ENCODE results near the gene KRTAP3-1. TPM values are rescaled to one million over a fixed set of nuclear protein-coding genes. Genes with fewer than 3 reads are reported as not detected.
A peak's percentile ranks its signal among the peaks of the same experiment; 100 is the strongest.
"Not testable (repeated sequence)": the region's sequence is repeated elsewhere in the genome, so short reads cannot be mapped to it uniquely, and the experiment has no call there.

Gene KRTAP3-1
- 1.7 TPM in 1 of 2 replicates, not detected in the other for total RNA-seq (ENCODE audit: low replicate concordance)
- long read RNA-seq, result 0 reads

DNA sequence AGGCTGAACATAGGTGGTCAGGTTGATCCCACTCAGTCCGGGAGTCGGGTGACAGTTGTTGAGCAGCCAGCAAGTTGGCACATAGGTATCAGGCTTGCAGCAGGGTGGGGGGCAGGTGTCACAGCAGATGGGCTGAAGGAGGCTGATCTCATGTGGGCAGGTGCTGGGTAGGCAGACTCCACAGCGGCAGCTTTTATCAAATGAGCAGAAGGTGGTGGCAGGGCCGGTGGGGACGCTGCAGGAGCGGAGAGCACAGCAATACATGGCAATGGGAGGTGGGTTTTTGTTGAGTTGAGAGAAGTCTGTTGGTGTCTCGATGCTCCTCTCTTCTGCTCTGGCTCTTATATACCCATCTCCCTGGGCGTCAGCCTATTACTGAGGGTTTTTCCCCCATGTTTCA, at the start of gene KRTAP3-1:
KRTAP3-1 (minus strand) TSS at position 318 of the 400 bp plus-strand sequence; CDS start at position 264, 54 bp downstream.
- no peak within 1 kb of the TSS for H3K4me3 Mint-ChIP-seq
- TF ChIP-seq CTCF (conservative IDR thresholded peaks at IDR 0.05), result no peak
- H3K9me3 Mint-ChIP-seq, result no peaks in the 10 kb centered on the region
- no peak for DNase-seq (ENCODE audit: extremely low spot score, unreplicated experiment)
- no peaks in the 10 kb centered on the region for H3K36me3 Mint-ChIP-seq
- peak within 1 kb of the TSS; percentile 38 for H3K27ac Mint-ChIP-seq
- H3K4me1 Mint-ChIP-seq (ENCODE audit: unreplicated experiment), result peaks cover 21% of the 10 kb centered on the region
- no peaks in the 10 kb centered on the region for H3K27me3 Mint-ChIP-seq

DNA sequence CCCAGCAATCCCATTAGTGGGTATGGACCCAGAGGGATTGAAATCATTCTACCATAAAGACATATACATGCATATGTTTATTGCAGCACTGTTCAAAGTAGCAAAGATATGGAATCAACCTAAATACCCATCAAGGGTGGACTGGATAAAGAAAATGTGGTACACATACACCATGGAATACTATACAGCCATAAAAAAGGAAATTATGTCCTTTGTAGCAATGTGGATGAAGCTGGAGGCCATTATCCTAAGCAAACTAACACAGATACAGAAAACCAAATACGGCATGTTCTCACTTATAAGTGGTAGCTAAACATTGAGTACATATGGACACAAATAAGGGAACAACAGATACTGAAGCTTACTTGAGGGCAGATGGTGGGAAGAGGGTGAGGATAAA, 48.6 kb upstream of the KRTAP3-1 start:
- no peak overlapping the region for H3K27ac Mint-ChIP-seq
- peaks cover 18% of the 10 kb centered on the region for H3K4me1 Mint-ChIP-seq (ENCODE audit: unreplicated experiment)
- TF ChIP-seq CTCF (conservative IDR thresholded peaks at IDR 0.05), result no peak
- no peaks in the 10 kb centered on the region for H3K36me3 Mint-ChIP-seq
- H3K27me3 Mint-ChIP-seq, result no peaks in the 10 kb centered on the region
- DNase-seq (ENCODE audit: extremely low spot score, unreplicated experiment), result no peak
- peaks cover 10% of the 10 kb centered on the region for H3K9me3 Mint-ChIP-seq
- no peak overlapping the region for H3K4me3 Mint-ChIP-seq

- not testable (repeated sequence) for H3K27me3 Mint-ChIP-seq, H3K36me3 Mint-ChIP-seq
Observed at GRCh38 chr17:41055130-41055529, 46.2 kb upstream of the KRTAP3-1 start, which contains the start of gene KRTAP2-2. KRTAP2-2 (minus strand) TSS chr17:41055230; CDS start chr17:41055211, 19 bp downstream.

DNA sequence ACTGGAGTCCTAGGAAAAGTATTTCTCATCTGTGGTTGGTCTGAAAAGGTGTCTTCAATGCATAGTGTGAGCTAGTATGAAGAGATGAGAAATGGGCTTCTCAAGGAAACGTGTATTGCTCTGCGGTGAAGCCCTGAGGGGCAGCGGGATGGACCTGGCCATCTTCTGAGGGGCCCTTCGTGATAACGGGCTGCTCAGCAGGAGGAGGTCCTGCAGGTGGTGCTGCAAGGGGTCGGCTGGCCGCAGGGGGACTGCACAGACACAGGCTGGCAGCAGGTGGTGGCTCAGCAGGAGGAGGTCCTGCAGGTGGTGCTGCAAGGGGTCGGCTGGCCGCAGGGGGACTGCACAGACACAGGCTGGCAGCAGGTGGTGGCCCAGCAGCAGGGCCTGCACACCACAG, 45.6 kb upstream of the KRTAP3-1 start:
- DNase-seq (ENCODE audit: extremely low spot score, unreplicated experiment); H3K4me3 Mint-ChIP-seq; H3K4me1 Mint-ChIP-seq (ENCODE audit: unreplicated experiment); H3K27me3 Mint-ChIP-seq; H3K36me3 Mint-ChIP-seq; H3K27ac Mint-ChIP-seq: not testable (repeated sequence)
- H3K9me3 Mint-ChIP-seq, result peaks cover 11% of the 10 kb centered on the region

More at GRCh38 chr17:41055130-41055529, 46.2 kb upstream of the KRTAP3-1 start, which contains the start of gene KRTAP2-2:
- not testable (repeated sequence) for H3K27ac Mint-ChIP-seq; H3K4me1 Mint-ChIP-seq (ENCODE audit: unreplicated experiment); DNase-seq (ENCODE audit: extremely low spot score, unreplicated experiment); H3K4me3 Mint-ChIP-seq
- H3K9me3 Mint-ChIP-seq, result peaks cover 12% of the 10 kb centered on the region

- no peak overlapping the region for H3K27ac Mint-ChIP-seq
- H3K36me3 Mint-ChIP-seq, result no peaks in the 10 kb centered on the region
- H3K27me3 Mint-ChIP-seq, result no peaks in the 10 kb centered on the region
- no peak for TF ChIP-seq CTCF (conservative IDR thresholded peaks at IDR 0.05)
- no peak for DNase-seq (ENCODE audit: extremely low spot score, unreplicated experiment)
- peaks cover 11% of the 10 kb centered on the region for H3K9me3 Mint-ChIP-seq
- no peak overlapping the region for H3K4me3 Mint-ChIP-seq
- H3K4me1 Mint-ChIP-seq (ENCODE audit: unreplicated experiment), result peaks cover 2% of the 10 kb centered on the region
Observed at GRCh38 chr17:41054025-41054424, 45.1 kb upstream of the KRTAP3-1 start.

- no peaks in the 10 kb centered on the region for H3K27me3 Mint-ChIP-seq
- no peak overlapping the region for H3K4me3 Mint-ChIP-seq
- peaks cover 11% of the 10 kb centered on the region for H3K4me1 Mint-ChIP-seq (ENCODE audit: unreplicated experiment)
- H3K9me3 Mint-ChIP-seq, result peaks cover 11% of the 10 kb centered on the region
- H3K36me3 Mint-ChIP-seq, result no peaks in the 10 kb centered on the region
- no peak for TF ChIP-seq CTCF (conservative IDR thresholded peaks at IDR 0.05)
- no peak for DNase-seq (ENCODE audit: extremely low spot score, unreplicated experiment)
- no peak overlapping the region for H3K27ac Mint-ChIP-seq
Observed at GRCh38 chr17:41052566-41052965, 43.6 kb upstream of the KRTAP3-1 start.

- H3K4me3 Mint-ChIP-seq, result peak overlapping the region; percentile 20
- peak overlapping the region; percentile 48 for H3K27ac Mint-ChIP-seq
- no peaks in the 10 kb centered on the region for H3K36me3 Mint-ChIP-seq
- peaks cover 11% of the 10 kb centered on the region for H3K4me1 Mint-ChIP-seq (ENCODE audit: unreplicated experiment)
- no peak for DNase-seq (ENCODE audit: extremely low spot score, unreplicated experiment)
- H3K27me3 Mint-ChIP-seq, result no peaks in the 10 kb centered on the region
- no peak for TF ChIP-seq CTCF (conservative IDR thresholded peaks at IDR 0.05)
- peaks cover 6% of the 10 kb centered on the region for H3K9me3 Mint-ChIP-seq
Observed at GRCh38 chr17:41049110-41049509, 40.2 kb upstream of the KRTAP3-1 start.

Data from type B pancreatic cell (in vitro differentiated cells).